HG03432 (cell line): ENCODE results near the gene RNF130.
"Not testable (repeated sequence)": the region's sequence is repeated elsewhere in the genome, so short reads cannot be mapped to it uniquely, and the experiment has no call there.

Source experiments
- ATAC-seq: cut with Tn5 transposase; IDR thresholded peaks from one replicate; pipeline ENCODE4 v1.9.1; 2021; ENCODE audit warnings: mild to moderate bottlenecking, moderate library complexity; ENCODE audit not compliant: unreplicated experiment

Gene RNF130

DNA sequence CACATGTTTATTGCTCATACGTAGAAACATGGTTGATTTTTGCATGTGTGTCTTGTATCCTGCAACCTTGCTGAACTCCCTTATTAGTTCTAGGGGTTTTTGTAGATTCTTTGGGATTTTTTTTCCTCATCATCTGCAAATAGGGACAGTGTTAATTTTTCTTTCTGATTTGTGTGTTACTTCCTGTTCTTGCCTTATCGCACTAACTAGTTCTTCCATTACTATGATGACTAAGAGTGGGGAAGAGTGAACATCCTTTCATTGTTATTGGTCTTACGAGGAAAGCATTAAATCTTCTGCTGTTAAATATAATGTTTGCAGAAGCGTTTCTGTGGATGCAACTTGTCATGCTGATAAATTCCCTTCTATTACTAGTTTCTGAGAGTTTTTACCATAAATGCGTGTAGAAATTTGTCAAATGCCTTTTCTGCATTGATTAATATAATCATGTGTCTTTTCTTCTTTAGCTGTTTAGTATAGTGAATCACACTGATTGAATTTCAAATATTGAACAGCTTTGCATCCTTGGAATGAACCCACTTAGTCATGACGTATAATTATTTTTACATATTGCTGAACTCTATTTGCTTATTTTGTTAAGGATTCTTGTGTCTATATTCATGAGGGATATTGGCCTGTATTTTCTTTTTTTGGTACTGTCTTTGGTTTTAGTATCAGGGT, 32.1 kb upstream of the RNF130 start:
- ATAC-seq = no peak

DNA sequence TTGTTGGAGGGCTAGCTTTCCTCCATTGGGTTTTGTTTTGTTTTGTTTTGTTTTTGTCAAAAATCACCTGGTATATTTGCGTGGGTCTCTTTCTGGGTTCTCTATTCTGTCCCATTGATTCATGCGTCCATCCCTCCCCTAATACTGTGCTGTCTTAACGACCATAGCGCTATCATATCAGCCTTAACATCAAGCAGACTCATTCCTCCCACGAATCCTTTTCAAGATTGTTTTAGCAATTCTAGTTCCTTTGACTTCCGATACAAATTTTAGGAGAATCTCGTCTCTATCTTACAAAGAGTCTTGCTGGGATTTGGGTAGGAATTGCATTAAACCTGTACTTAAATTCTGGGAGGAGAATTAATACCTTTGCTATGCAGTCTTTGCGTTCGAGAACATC, 31.1 kb upstream of the RNF130 start:
- ATAC-seq = no peak

DNA sequence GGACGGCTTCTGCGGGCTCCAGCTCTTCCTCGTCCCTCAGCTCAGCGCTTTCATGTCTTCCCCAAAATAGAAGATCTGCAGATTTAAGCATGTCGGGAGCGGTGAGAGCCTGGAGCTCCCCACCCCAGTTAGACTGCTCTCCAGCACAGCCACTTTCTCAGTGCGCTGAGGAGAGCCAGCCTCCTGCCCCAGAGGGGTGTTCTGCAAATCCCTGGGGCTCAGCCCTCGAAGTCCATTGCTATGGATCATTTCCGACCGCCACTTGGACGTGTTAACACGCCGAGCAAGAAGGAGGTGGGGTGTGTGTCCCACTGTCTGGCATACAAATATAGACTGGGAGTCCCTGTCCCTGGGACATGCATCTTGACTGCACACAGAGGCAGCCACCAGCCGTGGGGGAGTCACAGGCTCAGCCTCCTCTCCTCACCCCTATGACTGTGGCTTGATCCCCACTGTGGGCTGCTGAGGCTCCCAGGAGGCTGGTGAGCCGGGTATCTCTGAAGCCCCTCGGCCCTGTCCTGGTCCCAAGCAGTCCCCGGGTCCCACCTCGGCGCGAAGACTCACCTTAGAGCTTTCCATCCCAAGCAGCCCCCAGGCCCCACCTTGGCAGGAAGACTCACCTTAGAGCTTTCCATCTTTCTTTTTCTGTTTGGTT, 30.0 kb upstream of the RNF130 start:
- no peak for ATAC-seq

DNA sequence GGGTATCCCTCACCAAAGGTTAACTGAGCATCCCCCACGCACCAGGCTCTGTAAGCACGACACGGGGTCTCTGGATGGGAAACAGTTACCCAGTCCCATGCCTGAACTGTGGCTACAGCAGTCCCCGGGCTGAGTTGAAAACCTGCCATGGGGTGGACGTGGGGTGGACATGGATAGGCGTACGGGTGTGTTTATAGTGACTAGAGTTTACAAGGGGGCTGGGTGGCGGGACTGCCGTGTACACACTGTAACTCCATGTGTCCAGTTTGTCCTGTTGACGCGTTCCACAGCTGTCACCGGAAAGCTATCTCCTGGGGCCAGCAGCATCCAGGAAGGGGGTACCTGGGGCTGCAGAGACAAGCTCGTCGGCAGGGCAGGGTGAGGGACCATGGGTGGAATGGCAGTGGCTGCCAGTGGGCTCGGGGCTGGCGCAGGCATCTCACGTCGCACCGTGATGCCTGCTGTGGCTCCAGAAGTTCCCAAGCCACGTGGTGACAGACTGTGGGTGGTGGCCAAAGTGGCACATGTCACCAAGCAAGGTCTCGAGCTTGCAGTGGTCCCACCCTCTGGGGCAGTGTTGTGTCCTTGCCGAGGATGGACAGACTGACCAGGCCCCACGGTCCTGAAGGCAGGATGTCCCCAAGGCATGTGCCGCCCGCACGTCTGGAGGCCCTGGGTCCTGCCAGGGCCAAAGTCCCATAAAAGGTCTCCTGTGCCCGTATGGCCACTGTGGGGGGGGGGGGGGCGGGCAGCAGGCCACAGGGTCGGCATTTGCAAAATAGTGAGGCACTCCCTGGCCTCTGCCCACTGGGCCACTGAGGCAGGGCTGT, 29.3 kb upstream of the RNF130 start:
- no peak for ATAC-seq

DNA sequence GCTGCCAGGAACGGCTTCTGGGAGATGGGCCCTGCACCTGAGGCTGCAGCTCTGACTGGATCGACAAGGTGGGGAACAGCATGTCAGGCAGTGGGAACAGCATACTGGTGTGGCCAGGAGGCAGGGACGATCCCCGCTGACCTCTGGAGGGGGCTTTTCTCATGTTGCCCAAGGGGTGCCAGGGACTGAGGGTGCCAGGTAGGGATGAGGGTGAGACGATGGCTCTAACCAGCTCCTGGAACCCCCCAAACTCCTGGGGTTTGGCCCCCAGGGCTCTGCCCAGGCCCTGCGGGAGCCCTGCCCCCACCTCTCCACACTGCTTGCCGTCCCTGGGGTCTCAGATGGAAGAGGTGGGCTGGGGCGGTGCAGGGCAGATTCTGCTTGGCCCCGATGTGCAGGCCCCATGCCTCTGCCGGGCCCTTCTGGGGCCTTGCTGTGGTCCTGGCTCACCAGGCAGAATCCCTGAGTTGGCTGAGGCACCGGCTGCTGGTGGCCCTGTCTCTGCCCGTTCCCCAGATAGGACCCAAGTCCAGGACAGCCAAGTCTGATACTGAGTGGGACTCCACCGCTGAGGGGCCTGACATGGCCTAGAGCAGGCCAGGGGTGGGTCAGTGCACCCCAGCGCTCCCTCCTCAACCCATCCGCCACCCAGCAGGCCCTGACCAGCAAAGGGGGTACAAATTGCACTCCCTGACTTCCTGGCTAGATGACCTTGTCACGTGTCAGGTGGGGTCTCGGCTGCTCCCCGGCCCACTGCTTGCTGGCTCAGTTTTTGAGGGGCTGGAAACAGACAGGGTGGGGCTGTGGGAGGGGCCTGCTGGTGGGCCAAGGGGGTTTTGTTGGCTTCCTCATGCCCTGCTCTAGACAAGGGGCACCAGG, 28.4 kb upstream of the RNF130 start:
- no peak for ATAC-seq

DNA sequence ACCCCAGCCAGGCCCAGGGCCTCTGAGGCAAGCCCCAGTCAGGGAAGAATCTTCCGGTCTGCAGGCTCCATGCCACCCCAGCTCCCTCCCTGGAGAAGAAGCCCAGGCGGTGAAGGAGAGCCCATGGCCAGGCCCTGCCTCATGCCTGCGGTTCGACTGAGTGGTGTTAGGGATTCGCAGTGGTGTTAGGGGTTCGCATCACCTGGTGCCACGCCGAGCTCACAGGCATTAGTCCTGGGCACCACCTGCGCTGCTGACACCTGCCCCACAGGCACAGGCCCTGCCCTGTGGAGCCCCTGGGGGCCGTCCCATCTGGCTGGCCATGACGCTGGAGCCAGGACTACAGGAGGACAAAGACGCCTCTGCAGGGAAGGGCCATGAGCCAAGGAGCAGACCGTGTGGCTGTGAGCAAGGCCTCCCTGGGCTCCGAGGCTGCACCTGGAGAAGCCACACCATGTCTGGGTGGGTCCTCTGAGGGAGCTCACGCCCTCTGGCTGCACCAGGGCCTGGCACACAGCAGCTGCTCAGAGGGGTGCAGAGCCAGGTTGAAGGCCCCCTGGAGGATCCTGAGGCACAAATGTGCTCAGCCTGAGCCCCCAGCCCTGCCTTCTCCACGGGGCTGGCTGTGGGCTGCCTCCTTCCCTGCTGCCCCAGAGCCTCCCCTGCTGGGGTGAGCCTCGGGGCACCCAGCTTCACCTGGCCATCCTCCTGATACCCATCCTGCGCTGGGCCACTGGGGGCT, 27.6 kb upstream of the RNF130 start:
- no peak for ATAC-seq

DNA sequence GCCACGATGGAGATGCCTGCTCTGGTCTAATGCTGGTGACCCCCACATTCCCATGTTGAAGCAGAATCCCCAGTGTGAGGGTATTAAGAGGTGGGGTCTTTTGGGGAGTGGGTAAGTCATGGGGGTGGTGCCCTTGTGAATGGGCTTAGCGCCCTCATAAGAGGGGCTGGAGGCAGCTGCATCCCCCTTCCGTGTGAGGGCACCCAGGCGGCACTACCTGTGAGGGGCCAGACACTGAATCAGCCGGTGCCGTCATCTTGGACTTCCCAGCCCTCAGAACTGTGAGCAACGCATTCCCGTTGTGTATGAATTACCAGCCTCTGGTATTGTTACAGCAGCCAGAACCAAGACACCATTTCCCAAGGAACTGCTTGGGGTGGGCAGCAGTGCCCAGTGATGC, 27.0 kb upstream of the RNF130 start:
- ATAC-seq = no peak

DNA sequence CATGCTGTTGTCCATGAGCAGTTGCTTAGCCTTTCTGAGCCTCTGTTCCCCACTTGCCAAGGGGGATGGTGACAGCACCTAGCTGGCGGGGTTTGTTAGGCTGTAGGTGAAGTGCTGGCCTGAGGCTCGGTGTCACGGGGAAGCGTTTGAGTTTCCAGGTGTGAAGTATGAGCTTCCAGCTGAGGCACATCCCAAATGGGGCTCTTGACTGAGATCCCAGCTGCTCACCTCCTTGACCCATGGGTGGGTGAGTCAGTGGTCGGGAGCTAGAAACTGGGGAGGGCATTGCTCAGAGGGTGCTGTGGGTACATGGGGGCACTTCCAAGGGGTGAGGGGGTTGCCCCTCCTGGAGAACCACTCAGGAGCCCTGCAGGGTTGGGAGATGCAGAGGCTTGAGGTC, 26.4 kb upstream of the RNF130 start:
- no peak for ATAC-seq

DNA sequence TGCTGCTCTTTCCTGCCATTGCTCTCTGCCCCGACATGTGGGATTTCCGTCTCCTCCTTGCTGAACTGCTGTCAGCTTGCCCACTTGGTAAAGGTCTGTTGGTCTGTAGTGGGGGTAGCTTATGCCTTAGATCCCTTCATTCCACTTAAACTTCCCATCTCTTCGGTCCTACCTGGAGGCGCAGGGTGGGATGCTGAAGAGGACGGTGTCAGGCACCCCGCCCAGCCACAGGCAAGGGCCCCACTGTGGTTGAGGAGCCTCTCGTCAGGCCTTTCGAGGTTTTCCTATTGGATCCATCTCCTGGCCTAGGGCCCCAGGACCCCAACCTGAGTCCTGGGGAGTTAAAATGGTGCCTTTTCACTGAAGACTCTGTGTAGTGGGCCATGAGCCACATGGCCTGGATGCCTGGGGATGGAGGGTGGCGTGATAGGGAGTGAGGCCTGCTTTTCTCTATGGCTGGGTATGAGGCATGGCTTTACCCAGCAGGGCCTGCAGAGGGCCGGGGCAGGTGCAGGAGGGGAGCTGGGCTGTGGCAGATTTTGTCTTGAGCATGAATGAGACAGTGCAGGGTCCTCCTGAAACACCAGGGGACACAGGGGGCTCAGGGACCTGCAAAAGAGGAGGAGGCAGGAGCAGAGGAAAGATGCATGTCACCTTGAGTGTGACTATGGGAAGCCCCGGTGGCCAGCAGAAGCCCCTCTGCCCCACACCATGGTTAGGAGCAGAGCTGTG, 25.8 kb upstream of the RNF130 start:
- no peak for ATAC-seq

DNA sequence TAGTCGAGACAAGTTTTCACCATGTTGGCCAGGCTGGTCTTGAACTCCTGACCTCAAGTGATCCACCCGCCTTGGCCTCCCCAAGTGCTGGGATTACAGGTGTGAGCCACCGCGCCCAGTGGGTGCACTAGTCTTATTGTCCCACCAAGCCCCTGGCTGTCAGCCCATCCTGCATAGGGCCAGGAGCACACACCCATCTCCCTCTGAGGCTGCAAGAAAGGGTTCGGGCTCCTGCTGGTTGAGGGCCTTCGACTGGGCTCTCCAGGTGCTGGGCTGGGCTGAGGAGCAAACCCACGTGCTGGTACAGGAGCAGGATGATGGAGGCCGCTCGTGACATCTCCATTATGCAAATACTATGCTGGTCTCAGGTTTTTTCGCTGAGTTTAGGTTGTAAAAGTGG, 25.1 kb upstream of the RNF130 start:
- ATAC-seq = no peak

DNA sequence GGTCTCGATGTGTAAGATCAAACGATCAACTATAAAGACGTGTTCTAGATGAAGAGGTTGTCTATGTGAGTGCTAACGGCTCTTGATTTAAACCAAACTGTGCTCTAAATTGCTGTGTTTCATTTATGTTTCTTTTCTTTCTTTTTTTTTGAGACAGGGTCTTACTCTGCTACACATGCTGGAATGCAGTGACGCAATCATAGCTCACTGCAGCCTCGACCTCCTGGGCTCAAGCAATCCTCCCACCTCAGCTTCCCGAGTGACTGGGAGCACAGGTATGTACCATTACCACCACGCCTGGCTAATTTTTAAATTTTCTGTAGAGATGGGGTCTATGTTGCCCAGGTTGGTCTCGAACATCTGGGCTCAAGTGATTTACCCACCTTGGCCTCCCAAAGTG, 24.0 kb upstream of the RNF130 start:
- ATAC-seq = no peak

DNA sequence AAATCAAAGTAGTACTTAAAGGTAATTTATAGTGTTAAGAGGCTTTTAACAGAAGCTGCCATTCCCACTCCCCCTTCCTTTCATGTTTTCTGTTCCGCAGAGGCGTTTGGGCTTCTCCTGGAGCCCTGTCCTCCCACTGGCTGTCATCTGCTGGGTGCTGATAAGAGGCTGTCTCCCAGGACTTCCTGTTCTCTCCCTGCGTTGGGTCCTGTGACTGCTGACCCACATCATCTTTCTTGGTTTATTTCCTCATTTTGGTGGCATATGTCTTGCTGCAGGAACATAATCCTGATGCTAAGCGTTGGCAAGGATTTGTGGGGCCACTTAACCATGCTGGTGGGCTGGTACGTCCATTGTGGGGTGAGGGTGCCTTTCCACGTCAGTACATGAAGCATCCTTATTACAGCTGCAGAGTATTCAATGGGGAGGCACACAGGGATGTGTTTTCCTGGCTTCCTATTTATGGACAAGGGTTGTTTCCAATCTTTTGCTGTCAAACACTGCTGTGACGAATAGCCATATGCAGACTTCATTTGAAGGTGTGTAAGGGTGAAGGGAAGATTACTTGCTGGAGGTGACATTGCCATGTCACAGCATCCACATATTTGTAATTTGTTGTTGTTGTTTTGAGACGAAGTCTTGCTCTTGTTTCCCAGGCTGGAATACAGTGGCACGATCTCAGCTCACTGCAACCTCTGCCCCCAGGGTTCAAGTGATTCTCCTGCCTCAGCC, 22.3 kb upstream of the RNF130 start:
- ATAC-seq = no peak

DNA sequence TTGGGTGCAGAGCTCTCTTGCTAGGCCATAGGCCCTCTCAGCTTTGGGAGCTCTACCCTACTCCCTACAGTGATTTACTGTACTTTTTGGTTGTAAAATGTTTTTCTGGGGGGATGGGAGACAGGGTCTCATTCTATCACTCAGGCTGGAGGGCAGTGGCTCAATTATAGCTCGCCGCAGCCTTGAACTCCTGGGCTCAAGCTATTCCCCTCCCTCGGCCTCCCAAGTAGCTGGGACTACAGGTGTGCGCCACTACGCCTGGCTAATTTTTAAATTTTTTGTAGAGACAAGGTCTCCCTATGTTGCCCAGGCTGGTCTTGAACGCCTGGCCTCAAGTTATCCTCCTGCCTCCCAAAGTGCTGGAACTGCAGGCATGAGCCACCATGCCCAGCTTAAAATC, 21.7 kb upstream of the RNF130 start:
- no peak for ATAC-seq

DNA sequence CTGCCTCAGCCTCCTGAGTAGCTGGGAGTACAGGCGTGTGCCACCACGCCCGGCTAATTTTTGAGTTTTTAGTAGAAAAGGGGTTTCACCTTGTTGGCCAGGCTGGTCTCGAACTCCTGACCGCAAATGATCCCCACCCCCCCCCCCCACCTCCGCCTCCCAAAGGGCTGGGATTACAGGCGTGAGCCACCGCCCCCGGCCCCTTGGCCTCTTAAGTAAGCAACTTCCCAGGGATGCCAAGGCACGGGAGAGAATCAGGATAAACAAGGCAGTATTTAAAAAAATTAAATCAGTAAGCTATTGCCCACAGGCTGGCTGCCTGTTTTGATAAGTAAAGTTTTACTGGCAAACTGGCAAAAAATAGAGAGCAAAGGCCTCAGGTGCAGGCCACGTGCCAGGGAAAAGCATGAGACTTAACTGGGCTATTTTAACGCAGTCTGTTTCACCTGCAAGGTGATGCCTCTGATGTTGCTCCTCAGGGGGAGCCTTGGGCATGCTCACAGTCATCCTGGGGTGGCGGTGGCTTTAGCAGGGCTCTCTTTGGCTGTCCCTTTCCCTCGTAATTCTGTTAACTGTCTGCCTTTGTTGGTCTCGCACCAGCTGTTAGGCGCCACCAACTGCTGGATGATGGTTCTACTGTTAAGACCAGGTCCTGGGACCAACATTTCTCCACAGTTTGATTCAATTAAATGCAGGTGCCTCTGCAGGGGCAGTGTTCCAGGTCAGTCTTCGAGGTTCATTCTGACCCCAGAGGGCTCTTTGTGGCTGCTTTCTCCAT, 19.4 kb upstream of the RNF130 start:
- ATAC-seq = no peak

DNA sequence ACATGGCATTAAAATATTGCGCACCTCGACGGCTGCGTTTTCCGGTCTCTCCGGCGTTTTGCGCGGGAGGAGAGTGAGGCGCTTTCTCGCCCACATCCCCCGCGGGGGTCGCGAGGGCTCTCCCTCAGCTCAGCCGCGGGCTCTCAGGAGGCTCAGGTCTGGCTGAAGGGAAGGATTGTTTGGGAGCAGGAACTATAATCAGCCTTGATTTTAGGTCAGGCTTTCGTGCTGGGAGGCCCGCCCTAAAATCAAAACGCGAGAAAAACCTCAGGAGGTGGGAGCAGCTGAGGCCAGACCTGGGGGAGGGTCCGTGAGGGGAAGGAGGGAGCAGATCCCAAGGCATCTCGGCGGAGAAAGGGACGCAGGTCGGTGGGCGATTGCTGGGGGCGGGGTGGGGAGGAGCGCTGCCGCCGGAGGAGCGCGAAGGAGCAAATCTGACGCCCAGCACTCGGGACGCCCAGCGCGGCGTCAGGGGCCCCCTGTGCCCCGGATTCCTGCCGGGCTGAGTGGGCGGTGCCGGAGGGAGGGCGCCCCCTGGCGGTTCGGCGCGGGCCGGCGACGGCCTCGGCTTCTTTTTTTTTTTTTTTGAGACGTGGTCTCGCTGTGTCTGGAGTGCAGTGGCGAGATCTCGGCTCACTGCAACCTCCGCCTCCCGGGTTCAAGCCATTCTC, 18.7 kb upstream of the RNF130 start:
- no peak for ATAC-seq

DNA sequence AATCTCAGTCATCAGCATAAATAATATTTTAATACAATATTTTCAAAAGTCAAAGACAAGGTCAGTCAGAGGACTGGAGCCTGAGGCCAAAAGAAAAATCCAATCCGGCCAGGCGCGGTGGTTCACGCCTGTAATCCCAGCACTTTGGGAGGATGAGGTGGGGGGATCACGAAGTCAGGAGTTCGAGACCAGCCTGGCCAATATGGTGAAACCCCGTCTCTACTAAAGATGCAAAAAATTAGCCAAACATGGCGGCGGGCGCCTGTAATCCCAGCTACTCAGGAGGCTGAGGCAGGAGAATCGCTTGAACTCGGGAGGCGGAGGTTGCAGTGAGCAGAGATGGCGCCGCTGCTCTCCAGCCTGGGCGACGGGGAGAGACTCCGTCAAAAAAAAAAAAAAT, 18.1 kb upstream of the RNF130 start:
- not testable (repeated sequence) for ATAC-seq

DNA sequence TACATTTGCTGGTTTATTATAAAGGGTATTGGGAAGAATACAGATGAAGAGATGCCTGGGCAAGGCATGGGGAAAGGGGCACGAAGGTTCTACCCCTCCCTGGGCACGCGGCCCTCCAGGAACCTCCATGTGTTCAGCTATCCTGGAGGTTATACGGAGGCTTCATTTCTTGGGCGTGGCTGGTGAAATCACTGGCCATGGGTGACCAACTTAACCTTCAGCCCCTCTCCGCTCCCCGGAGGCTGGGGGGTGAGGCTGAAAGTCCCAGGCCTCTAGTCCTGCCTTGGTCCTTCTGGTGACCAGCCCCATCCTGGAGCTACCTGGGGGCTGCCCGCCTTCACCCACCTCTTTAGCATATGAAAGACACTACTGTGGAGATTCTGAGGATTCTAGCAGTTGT, 17.0 kb upstream of the RNF130 start:
- ATAC-seq = no peak
